Suprapubic skin (tissue), 4 donors: ENCODE results near the gene DTX3L. TPM values are rescaled to one million over a fixed set of nuclear protein-coding genes. Genes with fewer than 3 reads are reported as not detected.

Experiments used
- DNase-seq, 2 donors: peaks; one replicate each; pipeline ENCODE4 v3.0.0-alpha.2; 2019; ENCODE audit warnings: low spot score in 2 of 2
- H3K27ac ChIP-seq: fragments of 200-600 bp; sonication (generic); one replicate; pipeline ENCODE4 v1.5.1; 2019
- H3K27me3 ChIP-seq: fragments of 200-600 bp; sonication (generic); one replicate; pipeline ENCODE4 v1.5.1; 2019
- H3K36me3 ChIP-seq: fragments of 200-600 bp; sonication (generic); one replicate; pipeline ENCODE4 v1.5.1; 2019
- H3K4me1 ChIP-seq: fragments of 200-600 bp; sonication (generic); one replicate; pipeline ENCODE4 v1.5.1; 2019
- H3K4me3 ChIP-seq: fragments of 200-600 bp; sonication (generic); one replicate; pipeline ENCODE4 v1.5.1; 2019; ENCODE audit warnings: mild to moderate bottlenecking
- H3K9me3 ChIP-seq: fragments of 200-600 bp; sonication (generic); one replicate; pipeline ENCODE4 v1.5.1; 2019
- CTCF ChIP-seq, 2 donors: fragments of 200-600 bp in 1 of 2; fragments of 450-650 bp in 1 of 2; sonication (generic) in 1 of 2; IDR thresholded peaks; one replicate each; pipeline ENCODE4 v1.5.1; 2016 to 2019; ENCODE audit warnings: antibody characterized with exemption in 2 of 2, mild to moderate bottlenecking in 1 of 2, moderate library complexity in 1 of 2
- EP300 ChIP-seq: sonication (generic); formaldehyde crosslinking; IDR thresholded peaks from one replicate; pipeline ENCODE4 v1.6.1; 2017; ENCODE audit warnings: antibody characterized with exemption
- POLR2A ChIP-seq, 2 donors: fragments of 450-650 bp; IDR thresholded peaks; one replicate each; pipeline ENCODE4 v1.6.1; 2017; ENCODE audit warnings: antibody characterized with exemption in 2 of 2, mild to moderate bottlenecking in 2 of 2, moderate library complexity in 2 of 2
- POLR2AphosphoS5 ChIP-seq, 3 donors: sonication (generic); formaldehyde crosslinking; IDR thresholded peaks; one replicate each; pipeline ENCODE4 v1.6.1; 2017; ENCODE audit warnings: antibody characterized with exemption in 3 of 3
- WGBS: methylation state at CpG from one replicate; pipeline ENCODE4 v1.1.5; 2018; 5-methylcytosine and 5-hydroxymethylcytosine counted together
- total RNA-seq, 4 donors: library from RNA; depleted of rRNA; stranded (reverse); fragments of >200 nt; gene quantifications; one replicate each; pipeline ENCODE4 v1.1.0, GENCODE V29; 2016

The DTX3L gene
- total RNA-seq, 4 donors from 2014 or later: 7.6 to 15.3 (median 12.7) TPM

DNA sequence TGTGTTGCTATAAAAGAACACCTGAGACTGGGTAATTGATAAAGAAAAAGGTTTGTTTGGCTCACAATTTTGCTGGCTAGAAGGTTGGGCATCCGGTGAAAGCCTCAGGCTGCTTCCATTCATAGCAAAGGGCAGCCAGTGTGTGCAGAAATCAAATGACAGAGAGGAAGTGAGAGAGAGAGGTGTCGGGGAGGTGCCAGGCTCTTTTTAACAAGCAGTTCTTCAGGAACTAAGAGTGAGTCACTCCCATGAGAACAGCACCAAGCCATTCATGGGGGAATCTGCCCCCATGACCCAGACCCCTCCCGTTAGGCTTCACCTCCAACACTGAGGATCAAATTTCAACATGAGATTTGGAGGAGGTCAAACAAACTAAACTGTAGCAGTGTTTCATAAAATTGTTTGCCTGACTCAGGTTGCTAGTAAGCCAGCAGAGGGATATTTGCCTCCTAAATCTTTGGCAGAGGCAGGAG lies 8.8 kb downstream of the DTX3L start:
- H3K27ac ChIP-seq: no peak overlapping the region
- H3K36me3 ChIP-seq: peaks cover 38% of the 10 kb centered on the region
- H3K4me1 ChIP-seq: peaks cover 11% of the 10 kb centered on the region
- no peak for DNase-seq
- H3K9me3 ChIP-seq: no peaks in the 10 kb centered on the region
- no peaks in the 10 kb centered on the region for H3K27me3 ChIP-seq
- WGBS: 37% methylated on average over 3 of the region's 3 CpGs
- H3K4me3 ChIP-seq: no peak overlapping the region
- TF ChIP-seq POLR2A (IDR thresholded peaks at IDR 0.05) (no peak), CTCF (IDR thresholded peaks at IDR 0.05) (no peak), EP300 (no peak), POLR2AphosphoS5 (IDR thresholded peaks at IDR 0.05) (no peak)

GRCh38 chr3:122576174-122576940 lies 12.2 kb downstream of the DTX3L start:
- 72% methylated on average over 8 of the region's 8 CpGs for WGBS
- no peaks in the 10 kb centered on the region for H3K27me3 ChIP-seq
- peaks cover 11% of the 10 kb centered on the region for H3K4me1 ChIP-seq
- no peaks in the 10 kb centered on the region for H3K9me3 ChIP-seq
- DNase-seq: no peak
- TF ChIP-seq POLR2A (IDR thresholded peaks at IDR 0.05) (no peak), POLR2AphosphoS5 (IDR thresholded peaks at IDR 0.05) (no peak), CTCF (IDR thresholded peaks at IDR 0.05) (no peak), EP300 (no peak)
- no peak overlapping the region for H3K4me3 ChIP-seq
- H3K27ac ChIP-seq: no peak overlapping the region
- peaks cover 11% of the 10 kb centered on the region for H3K36me3 ChIP-seq

- H3K4me3 ChIP-seq: peak within 1 kb of the TSS; percentile 58
- WGBS: 6% methylated on average over 17 of the region's 40 CpGs
- peaks cover 2% of the 10 kb centered on the region for H3K36me3 ChIP-seq
- no peak for TF ChIP-seq POLR2A (IDR thresholded peaks at IDR 0.05)
- no peak for TF ChIP-seq EP300
- no peak for TF ChIP-seq POLR2AphosphoS5 (IDR thresholded peaks at IDR 0.05)
- TF ChIP-seq CTCF (IDR thresholded peaks at IDR 0.05): no peak
- H3K27me3 ChIP-seq: no peaks in the 10 kb centered on the region
- peaks cover 9% of the 10 kb centered on the region for H3K9me3 ChIP-seq
- H3K4me1 ChIP-seq: peaks cover 11% of the 10 kb centered on the region
- no peak for DNase-seq
- peak within 1 kb of the TSS; percentile 10 for H3K27ac ChIP-seq
These were observed 13.4 kb downstream of the DTX3L start, which contains the start of gene PARP15 for GRCh38 chr3:122577409-122578031. Gene PARP15 (plus strand): TSS chr3:122577650. CDS start chr3:122577668, 18 bp downstream.

- peaks cover 7% of the 10 kb centered on the region for H3K4me1 ChIP-seq
- no peak for DNase-seq
- TF ChIP-seq POLR2A (IDR thresholded peaks at IDR 0.05) (no peak), POLR2AphosphoS5 (IDR thresholded peaks at IDR 0.05) (no peak), CTCF (IDR thresholded peaks at IDR 0.05) (no peak), EP300 (no peak)
- H3K9me3 ChIP-seq: peaks cover 12% of the 10 kb centered on the region
- peaks cover 2% of the 10 kb centered on the region for H3K36me3 ChIP-seq
- no peak overlapping the region for H3K27ac ChIP-seq
- no peaks in the 10 kb centered on the region for H3K27me3 ChIP-seq
- WGBS: 49% methylated on average over 5 of the region's 5 CpGs
- peak overlapping the region; percentile 58 for H3K4me3 ChIP-seq
These were observed 14.1 kb downstream of the DTX3L start for GRCh38 chr3:122578069-122578740.

- H3K27ac ChIP-seq: no peak overlapping the region
- DNase-seq: no peak
- H3K4me3 ChIP-seq: no peak overlapping the region
- TF ChIP-seq CTCF (IDR thresholded peaks at IDR 0.05) (no peak), EP300 (no peak), POLR2A (IDR thresholded peaks at IDR 0.05) (no peak), POLR2AphosphoS5 (IDR thresholded peaks at IDR 0.05) (no peak)
- H3K9me3 ChIP-seq: peaks cover 20% of the 10 kb centered on the region
- no peaks in the 10 kb centered on the region for H3K36me3 ChIP-seq
- WGBS: 81% methylated on average over 3 of the region's 3 CpGs
- H3K4me1 ChIP-seq: peaks cover 6% of the 10 kb centered on the region
- no peaks in the 10 kb centered on the region for H3K27me3 ChIP-seq
These were observed 16.3 kb downstream of the DTX3L start for GRCh38 chr3:122580470-122580869.
